8988T (cell line): ENCODE results near the gene CCDC150.
"Not testable (repeated sequence)": the region's sequence is repeated elsewhere in the genome, so short reads cannot be mapped to it uniquely, and the experiment has no call there.

ENCODE experiments used
- DNase-seq: peaks from one replicate; pipeline ENCODE4 v3.0.0; 2011

The CCDC150 gene

DNA sequence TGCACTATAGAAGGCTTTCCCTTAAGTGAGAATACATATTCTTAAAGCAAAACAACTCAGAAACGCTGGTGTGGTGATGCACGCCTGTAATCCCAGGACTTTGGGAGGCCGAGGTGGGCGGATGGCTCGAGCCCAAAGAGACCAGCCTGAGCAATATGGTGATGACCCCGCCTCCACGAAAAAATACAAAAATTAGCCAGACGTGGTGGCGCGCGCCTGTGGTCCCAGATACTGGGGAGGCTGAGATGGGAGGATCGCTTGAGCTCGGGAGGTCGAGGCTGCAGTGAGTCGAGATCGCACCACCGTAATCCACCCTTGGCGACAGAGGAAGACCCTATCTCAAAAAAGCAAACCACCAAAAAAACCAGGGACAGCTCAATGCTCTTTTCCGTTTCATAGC lies 750 bp upstream of the CCDC150 start:
- no peak for DNase-seq

DNA sequence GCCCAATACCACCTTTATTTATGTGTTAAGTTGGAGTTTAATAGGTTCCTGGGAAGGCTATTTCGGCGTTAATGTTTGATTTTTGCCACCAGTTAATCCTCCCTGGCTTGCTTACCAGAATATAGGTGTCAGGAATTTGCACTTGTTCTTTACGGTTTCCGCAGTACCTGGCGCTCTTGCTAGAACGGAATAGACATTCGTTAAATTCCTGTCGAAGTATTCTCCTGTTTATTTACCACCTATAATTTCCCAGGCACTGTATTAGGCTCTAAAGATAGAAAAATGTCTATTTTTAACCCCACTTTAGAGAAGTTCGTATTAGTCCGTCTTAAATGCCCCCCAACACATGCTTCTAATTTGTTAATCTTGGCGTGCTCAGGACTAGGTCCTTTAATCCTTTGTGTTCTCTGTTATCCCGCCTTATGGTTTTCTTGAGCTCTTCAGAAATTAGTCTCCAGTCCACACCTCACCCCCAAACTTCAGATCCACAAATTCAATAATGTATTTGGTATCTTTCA lies 575 bp downstream of the CCDC150 start:
- no peak for DNase-seq

GRCh38 chr2:196649202-196649601 lies 9.7 kb downstream of the CCDC150 start:
- no peak for DNase-seq

- DNase-seq: no peak
These were observed 12.0 kb downstream of the CCDC150 start for GRCh38 chr2:196651387-196652094.

DNA sequence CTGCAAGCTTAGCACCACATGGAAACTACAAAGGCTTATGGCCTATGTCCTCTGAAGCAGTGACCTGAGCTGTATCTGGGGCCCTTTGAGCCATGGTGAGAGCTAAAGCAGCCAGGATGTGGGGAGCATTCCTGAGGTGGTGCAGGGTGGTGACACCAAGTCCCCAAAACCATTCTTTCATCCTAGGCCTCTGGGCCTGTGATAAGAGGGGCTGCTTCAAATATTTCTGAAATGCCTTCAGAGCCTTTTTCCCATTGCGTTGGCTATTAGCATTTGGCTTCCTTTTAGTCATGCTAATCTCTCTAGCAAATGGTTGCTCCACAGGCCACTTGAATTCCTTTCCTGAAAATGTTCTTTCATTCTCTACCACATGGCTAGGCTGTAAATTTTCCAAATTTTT lies 13.4 kb downstream of the CCDC150 start:
- no peak for DNase-seq

DNA sequence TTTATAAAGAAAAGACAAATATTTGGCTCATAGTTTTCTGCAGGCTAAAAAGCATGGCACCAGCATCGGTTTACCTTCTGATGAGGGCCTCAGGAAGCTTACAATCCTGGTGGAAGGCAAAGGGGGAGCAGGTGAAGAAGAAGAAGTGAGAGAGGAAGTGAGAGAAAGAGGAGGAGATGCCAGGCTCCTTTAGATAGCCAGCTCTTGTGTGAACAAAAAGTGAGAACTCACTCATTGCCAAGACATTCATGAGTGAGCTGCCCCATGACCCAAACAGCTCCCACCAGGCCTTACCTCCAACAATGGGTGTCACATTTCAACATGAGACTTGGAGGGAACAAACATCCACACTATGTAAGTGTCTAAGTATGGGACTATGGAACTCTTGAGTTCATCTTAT lies 14.3 kb downstream of the CCDC150 start:
- DNase-seq: no peak

DNA sequence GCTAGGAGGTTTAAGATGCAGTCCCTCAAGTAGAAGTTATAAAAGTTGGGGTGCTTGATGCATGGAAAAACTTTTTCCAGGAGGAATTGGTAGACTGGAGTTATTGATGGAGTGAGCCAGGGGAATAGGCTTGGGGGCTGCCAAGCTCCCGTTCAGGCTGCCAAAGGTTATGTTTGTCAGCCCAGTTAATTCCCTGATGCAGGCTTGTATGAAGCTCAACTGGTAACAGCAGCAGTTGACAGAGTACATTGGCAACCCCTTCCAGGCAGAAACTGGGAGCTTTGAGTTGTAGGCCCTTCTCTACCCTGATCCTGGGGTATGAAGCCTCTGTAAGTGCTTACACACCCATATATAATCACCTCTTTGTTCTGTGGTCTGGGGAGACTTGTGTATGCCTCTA lies 16.2 kb downstream of the CCDC150 start:
- DNase-seq: no peak

DNA sequence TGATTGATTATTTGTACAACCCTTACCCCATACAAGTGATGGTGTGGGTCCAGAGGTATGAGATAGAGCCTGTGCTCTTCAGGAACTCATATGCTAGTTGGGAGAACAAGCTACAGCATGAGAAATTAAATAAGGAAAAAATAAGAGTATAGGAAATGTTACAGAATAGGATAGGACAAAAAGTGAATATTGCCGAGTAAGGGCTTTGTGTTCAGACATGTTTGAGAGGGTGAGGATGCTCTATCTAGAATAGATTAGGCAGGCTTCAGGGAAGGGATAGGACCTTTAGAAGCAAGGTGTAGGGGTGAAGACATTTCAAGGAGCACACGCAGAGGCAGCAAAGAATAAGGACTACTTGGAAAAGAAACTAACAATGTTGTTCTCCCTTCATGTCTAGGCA lies 17.8 kb downstream of the CCDC150 start:
- DNase-seq: no peak

DNA sequence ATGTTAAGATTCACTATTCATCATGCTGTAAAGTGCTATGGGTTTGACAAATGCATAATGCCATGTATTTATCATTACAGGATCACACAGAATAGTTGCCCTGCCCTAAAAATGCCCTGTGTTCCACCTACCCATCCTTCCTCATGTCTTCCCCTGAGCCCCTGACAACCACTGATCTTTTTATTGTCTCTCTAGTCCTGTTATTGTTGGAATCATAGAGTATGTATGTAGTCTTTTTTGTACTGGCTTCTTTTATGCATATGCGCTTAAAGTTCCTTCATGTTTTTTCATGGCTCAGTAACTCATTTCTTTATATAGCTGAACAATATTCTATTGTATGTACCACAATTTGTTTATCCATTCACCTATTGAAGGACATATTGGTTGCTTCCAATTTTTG lies 20.3 kb downstream of the CCDC150 start:
- no peak for DNase-seq

GRCh38 chr2:196660244-196660643 lies 20.7 kb downstream of the CCDC150 start:
- no peak for DNase-seq

DNA sequence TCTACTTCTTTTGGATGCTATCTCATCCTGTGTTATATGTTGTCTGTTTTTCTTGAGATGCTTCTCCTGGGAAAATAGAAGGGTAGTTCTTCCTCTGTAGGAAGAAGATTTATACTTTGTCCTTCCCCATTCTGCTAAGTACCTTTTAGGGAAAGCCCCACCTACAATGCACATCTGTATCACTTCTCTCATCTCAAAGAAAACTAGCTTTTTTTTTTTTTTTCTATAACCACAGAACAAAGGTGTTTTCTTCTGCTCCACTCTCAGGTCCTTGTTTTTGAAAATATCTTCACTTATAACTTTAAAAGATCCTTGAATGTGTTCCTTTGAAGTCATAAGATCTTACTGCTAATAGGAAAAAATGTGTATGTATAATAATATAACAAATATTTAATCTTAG lies 30.8 kb downstream of the CCDC150 start:
- DNase-seq: no peak

DNA sequence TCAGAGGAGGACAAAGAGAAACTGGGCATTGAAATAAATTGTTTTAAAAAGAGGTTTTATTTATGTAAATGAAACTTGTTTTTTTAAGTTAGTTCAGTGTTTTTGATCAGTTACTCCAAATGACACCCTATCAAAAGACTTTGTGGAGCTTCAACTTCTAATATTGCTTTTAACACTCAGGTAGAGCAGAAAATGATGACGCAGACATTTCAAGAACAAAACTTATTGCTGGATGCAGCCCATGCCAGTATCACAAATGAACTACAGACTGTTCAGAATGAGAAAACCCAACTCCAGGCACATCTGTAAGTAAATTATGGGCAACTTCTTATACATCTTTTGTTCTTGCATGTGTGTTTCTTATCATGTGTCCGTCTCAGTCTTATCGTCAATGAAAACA lies 36.4 kb downstream of the CCDC150 start:
- DNase-seq: no peak

DNA sequence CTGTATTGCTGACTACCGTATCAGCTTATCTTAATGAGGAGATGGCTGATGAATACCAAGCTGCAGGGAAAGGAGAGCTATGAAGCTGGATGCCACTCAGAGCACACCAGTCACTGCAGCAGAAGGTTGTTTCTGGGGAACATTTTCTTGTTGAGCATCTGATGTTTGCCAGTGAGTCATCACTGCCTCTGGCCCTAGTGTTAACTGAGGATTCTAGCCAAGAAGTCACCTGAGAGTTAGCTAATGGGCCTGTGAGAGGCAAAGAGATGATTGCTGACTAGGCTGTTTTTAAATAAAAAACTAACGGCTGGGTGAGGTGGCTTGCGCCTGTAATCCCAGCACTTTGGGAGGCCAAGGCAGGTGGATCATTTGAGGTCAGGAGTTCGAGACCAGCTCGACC lies 37.9 kb downstream of the CCDC150 start:
- DNase-seq: no peak

DNA sequence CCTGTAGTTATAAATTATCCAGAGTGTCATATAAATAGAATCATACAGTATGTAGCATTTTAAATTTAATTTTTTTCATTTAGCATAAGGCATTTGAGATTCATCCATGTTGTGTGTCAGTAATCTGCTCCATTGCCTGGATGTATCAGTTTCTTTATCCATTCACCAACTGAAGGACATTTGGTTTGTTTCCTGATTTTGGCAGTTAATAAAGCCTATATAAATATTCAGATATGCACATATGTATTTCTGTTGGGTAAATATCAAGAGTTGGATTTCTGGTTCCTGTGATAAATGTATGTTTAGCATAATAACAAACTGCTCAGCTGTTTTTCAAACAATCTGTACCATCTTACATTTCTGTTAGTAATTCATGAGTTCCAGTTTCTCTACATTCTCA lies 39.9 kb downstream of the CCDC150 start:
- no peak for DNase-seq

GRCh38 chr2:196681510-196681909 lies 42.0 kb downstream of the CCDC150 start:
- no peak for DNase-seq

- no peak for DNase-seq
These were observed 46.3 kb downstream of the CCDC150 start for GRCh38 chr2:196685792-196686191.

DNA sequence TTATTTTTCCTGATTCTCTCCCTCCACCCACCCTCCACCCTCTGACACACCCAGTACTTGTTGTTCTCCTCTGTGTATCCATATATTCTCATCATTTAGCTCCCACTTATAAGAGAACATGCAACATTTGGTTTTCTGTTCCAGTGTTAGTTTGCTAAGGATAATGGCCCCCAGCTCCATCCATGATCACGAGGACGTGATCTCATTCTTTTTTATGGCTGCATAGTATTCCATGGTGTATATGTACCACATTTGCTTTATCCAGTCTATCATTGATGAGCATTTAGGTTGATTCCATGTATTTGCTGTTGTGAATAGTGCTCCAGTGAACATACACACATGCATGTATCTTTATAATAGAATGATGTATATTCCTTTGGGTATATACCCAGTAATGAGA lies 47.2 kb downstream of the CCDC150 start:
- DNase-seq: not testable (repeated sequence)

DNA sequence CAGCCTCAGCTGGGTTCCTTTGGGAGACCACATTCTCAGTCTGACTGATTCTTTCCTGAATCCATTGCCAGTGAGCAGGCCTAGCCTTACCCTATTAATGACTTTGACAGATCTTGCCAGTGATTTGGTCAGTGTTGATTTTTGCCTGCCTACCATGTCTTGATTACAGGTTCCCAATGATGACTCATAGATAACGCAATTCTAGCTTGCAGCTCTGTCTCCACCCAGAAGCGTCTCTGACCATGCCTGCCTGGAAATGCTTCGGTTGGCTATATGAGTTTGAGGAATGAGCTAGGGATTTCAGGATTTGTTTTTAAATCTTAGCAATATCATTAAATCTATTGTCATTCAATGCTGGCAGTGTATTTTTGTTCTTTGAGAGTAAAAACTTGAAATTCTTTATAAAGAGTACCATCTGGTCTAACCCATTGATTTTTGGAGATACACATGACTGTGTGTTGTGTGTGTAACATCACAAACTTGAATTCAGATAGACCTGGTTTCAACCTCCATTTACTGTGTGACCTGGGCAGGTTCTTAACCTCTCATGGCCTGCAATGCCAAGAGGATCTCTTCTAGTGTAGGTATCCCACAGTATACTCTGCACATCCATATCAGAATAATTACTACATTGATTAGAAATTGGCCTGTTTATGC lies 57.0 kb downstream of the CCDC150 start:
- no peak for DNase-seq

DNA sequence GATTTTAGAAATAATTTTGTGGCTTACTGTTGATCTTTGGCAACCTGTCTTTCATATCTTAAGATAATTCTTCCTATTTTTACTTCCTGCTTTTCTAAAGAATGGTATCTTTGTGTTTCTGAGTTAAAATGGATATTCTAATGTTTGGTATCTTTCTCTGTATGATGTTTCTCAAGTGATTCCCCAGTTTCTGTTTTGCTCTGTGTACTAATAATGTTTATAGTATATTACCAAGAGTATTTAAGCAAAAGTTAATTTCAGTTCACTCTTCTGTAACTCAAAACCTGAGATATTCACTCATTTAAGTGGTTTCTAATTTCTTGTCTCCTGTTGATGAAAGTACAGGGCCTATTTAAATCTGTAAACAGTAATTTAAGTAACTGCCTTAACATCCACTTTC lies 58.3 kb downstream of the CCDC150 start:
- DNase-seq: no peak

- DNase-seq: no peak
These were observed 63.1 kb downstream of the CCDC150 start for GRCh38 chr2:196702641-196703040.

DNA sequence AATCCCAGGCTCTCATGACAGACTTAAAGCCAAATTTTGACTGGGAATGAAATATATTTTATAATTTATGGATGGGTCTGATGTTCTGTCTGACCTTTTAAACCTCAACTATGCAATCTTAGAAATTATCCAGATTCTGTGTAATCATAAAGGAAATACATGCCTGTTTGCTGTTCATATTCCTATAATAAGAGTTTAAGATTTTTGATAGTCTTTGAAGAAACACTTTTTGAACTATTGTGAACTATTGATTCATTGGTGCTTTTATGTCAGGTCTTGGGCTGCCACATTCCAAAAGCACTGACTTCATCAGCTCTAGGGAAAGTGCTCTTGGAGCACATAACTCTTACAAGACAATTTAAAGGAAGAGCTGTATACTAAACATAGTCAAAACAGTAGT lies 64.2 kb downstream of the CCDC150 start:
- no peak for DNase-seq

DNA sequence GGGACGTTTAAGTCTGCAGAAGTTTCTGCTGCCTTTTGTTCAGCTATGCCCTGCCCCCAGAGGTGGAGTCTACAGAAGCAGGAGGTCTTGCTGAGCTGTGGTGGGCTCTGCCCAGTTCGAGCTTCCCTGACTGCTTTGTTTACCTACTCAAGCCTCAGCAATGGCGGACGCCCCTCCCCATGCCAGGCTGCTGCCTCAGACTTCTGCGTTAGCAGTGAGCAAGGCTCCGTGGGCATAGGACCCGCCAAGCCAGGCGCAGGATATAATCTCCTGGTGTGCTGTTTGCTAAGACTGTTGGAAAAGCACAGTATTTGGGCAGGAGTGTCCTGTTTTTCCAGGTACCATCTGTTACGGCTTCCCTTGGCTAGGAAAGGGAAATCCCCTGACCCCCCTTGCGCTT lies 70.5 kb downstream of the CCDC150 start:
- DNase-seq: not testable (repeated sequence)

DNA sequence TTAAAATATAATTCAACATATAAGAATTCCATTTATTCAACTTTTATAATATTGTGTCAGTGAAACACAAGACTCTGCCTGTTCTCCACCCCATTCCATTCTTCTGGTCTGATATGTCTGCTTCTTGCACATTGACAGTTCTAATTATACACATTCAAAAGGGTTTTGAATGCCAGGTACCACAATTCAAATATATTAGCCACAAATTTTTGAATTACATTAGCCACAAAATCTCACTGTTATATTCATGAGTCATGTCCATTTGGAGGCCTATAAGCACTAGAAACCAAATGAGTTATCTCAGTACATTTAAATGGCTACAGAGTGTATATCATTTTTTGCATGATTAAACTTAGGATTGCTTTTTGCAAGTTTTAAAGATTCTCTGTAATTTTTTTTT lies 72.1 kb downstream of the CCDC150 start:
- DNase-seq: no peak

GRCh38 chr2:196712867-196713266 lies 73.4 kb downstream of the CCDC150 start:
- DNase-seq: no peak
